HG03558 (cell line): ENCODE data around the gene NPTX1.

Experiments used
- ATAC-seq: cut with Tn5 transposase; IDR thresholded peaks from one replicate; pipeline ENCODE4 v1.9.1; 2021; ENCODE audit warnings: moderate number of reproducible peaks; ENCODE audit not compliant: unreplicated experiment; ENCODE audit errors: extremely low read depth

The NPTX1 gene

DNA sequence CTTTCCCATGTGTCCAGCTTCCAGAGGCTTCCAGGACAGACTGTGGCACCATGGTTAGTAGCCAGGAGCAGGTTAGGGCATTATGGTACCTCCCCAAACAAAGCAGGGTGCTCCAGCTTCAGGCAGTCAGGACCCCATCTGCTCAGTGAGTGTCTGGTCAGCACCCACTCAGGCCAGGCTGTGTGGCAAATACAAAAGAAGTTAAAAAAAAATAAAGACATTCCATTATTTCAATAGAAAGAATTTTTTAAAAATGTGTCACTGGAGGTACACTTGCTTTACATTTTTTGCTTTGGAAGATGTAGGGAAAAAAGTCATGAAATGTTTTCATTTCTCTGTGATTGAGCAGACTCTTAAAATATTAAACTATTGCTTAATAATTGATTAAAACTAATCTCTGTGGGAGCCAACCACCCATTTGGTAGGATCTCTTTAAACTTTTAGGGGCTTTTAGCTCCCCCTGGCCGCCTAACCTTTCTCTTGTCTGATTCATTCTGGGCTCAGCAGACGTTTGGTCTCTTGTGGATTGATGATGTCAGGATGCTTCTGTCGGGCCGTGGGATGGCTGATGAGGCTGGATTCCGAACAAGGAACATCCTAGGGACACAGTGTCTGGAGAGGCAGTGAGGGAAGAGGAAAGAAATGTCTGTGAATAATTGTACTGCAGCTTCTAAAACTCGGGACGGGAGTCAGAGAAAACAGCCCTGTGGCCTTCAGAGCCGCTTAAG, 28.4 kb upstream of the NPTX1 start:
- no peak for ATAC-seq

DNA sequence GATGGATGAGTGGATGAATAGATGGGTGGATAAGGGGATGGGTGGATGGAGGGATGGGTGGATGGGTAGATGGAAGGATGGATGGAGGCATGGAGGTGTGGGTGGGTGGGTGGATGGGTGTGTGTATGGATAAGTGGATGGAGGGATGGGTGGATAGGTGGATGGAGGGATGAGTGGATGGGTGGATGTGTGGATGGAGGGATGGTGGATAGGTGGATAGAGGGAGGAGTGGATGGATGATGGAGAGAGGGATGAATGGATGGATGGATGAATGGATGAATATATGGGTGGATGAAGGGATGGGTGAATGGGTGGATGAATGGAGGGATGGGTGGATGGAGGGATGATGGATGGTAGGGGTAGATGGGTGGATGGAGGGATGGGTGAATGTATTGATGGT, 27.5 kb upstream of the NPTX1 start:
- no peak for ATAC-seq

DNA sequence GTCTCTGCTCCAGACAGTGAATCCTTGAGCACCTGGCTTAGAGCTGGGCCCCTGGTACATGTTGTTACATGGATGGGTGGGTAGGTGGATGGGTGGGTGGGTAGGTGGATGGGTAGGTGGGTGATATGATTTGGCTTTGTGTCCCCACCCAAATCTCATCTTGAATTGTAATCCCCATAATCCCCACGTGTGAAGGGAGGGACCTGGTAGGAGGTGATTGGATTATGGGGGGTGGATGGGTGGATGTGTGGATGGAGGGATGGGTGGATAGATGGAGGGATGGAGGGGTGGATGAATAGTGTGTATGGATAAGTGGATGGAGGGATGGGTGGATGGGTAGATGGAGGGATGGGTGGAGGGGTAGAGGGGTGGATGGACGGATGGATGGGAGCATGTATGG, 26.6 kb upstream of the NPTX1 start:
- no peak for ATAC-seq

DNA sequence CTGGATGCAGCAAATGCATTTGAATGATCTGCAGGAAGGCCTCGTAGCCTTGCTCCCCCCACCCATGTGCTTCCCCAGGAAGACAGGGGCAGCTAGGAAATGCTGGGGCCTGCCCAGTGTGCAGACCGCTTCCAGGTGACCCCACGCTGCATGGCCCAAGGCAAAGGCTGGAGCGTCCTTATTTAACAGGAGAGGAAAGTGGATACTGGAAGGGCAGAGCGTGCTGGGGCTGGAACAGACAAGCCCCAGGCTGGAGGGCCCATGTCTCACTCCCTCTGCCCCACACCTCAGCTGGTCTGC, 26.1 kb upstream of the NPTX1 start:
- ATAC-seq, result no peak

DNA sequence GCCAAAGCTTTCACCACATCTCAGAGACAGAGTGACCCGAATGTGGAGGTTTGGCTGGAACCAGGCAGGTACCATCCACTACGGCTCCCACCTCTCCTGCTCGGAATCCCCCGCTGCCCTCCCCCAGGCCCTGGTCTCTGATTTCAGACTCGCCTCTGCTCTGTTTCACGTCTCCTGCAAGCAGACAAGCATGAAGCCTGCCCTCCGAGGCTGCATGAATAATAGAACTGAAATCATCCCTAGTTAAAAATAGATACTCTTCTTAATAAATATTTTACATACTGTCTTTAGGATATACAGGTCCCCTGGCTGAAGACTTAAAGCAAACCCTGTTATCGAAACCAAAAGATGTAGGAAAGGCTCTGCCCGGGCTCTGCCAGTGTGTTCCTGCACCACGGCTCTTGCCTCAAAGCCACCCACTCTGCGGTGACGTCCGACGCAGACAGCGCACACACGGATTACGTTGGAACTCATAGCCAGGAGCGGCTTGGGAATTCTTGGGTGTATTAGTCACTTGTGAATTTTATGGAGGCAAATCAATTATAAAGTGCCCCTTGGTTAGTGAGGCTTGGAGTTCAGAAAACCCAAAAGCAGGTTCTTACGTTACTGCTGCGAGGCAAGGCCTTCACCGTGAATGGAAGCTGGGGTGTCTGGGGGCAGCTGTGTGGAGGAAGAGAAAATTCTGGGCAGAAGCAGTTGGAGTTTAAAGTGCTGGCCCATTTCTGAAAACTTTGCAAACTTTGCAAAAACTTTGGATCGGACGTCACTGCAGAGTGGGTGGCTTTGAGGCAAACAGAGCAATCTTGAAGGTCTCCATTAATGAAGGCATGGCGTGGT, 25.6 kb upstream of the NPTX1 start:
- ATAC-seq, result no peak

DNA sequence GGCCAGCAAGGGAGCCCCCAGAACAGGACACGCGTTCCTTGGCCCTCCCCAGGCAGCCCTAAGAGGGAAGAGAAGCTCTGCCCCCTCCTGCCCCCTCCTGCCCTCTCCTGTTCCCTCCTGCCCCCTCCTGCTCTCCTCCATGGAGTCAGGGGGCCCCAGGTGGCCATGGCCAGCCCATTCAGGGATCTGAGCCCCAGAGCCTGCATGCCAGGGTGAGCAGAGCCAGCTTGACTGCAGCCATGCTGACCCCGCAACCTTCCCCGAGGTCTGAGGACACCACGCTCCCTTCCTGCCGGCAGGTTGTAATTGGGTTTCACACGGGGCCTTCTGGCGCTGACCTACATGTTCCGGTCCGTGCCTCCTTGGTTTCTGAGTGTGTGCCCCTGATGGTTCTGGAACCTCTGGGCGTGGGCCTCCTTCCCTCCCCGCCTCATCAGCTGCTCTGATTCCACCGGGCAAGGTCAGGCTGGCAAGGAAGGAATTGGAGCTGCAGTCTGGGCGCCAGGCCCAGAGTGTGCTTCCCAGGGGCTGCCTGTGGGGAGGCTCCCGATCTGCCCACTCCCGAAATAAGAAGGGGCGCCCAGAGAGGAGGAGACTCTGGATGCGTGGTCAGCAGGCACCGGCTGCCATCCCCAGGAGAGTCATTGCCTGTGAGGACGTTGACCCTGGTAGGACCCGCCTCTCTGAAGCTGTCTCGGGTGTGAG, 23.7 kb upstream of the NPTX1 start:
- ATAC-seq, result no peak

DNA sequence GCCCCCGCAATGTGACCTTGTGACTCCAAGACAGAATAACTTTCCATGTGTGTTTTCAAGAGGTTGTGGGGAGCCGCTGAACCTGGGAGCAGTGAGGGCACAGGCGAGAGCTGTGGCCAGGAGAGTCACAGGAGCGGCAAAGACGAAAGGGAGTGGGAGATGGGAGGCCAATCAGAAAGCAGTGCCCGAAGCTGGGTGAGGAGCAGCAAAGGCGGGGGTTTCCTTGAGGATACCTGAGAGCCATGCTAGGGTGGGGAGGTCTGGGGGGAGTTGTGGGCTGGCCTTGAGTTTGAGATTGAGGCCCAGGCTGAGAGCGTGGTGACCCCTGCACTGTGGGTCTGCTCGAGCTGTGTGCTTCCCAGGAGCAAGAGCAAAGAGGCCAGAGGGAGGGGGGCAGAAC, 23.2 kb upstream of the NPTX1 start:
- no peak for ATAC-seq

DNA sequence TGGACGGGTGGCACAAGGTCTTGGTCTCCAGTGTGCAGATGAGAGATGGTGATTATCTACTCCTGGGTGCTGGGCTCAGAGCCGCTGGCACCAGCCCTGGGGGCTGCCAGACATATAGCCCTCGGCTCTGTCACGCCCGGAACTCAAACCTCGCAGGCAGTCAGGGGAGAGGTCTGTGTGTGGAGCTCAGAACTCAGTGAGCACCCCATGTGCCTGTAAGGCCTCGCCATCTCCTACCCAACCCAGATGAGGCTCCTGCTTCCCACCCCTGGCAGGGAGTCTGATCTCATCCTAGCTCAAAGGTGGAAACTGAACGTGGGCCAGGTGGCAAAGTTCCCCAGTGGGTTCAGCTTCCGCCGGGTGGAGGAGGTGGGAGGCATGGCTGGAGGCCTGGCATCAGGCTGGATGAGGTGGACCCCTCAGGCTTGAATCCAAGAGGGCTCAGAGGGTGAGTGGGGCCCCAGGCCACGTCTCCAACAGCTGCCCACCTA, 22.6 kb upstream of the NPTX1 start:
- ATAC-seq, result no peak

DNA sequence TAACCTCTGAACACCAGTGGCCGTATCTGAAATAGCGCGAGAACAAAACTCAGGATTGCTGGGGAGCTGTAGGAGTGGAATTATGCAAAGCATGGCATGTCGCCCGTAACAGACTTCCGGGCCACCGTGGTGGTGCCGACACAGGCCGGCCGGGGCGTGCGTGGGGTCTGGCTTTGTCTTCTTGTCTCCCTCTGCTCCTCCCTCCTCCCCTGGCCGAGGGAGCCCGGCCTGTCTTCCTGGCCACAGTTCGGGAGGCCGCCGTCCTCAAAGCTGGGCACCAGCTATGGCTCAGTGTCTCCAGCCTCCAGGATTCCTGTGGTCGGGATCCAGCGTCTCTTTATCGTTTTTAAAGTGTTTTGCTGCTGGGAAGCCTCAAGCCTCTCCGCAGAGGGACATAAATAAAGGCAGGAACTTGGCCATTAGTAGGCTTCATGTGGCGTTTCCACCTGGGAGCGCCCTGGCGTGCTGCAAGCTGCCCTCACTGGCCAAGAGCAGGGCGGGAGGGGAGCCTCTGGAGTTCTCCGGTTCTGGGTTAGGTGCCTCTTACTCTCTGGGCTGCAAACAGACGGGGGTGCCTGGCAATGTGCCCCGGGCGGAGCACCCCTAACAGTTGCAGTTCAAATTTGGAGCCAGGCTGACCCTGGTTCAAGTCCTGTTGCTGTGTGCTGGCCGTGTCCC, 22.0 kb upstream of the NPTX1 start:
- no peak for ATAC-seq

DNA sequence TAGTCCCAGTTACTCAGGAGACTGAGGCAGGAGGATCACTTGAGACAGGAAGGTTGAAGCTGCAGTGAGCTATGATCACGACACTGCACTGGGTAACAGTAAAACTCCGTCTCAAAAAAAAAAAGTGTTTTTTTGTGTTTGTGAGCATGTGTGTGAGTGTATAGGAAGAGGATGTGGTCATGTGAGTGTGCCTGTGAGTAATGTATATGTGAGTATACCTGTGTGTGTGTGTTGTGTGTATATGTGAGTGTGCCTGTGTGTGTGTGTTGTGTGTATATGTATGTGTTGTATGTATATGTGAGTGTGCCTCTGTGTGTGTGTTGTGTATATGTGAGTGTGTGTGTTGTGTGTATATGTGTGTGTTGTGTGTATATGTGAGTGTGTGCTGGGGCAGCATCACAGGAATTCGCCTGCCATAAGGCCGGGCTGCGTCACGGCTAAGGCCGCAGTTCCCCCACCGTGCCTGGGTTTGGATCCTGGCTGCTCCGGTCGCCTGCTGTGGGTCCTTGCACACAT, 21.4 kb upstream of the NPTX1 start:
- no peak for ATAC-seq

DNA sequence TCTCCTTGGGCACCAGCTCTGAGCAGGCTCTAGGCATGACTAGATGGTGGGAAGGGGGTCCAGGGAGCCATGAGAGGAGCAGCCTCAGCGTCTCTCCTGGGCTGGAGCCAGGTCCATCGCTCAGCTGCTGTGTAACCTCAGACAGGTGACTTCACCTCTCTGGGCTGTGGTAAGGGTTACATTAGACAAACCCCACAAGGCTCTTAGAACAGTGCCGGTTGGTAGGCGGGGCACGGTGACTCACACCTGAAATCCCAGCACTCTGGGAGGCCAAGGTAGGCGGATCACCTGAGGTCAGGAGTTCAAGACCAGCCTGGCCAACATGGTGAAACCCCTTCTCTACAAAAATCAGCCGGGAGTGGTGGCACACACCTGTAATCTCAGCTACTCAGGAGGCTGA, 18.1 kb upstream of the NPTX1 start:
- no peak for ATAC-seq

DNA sequence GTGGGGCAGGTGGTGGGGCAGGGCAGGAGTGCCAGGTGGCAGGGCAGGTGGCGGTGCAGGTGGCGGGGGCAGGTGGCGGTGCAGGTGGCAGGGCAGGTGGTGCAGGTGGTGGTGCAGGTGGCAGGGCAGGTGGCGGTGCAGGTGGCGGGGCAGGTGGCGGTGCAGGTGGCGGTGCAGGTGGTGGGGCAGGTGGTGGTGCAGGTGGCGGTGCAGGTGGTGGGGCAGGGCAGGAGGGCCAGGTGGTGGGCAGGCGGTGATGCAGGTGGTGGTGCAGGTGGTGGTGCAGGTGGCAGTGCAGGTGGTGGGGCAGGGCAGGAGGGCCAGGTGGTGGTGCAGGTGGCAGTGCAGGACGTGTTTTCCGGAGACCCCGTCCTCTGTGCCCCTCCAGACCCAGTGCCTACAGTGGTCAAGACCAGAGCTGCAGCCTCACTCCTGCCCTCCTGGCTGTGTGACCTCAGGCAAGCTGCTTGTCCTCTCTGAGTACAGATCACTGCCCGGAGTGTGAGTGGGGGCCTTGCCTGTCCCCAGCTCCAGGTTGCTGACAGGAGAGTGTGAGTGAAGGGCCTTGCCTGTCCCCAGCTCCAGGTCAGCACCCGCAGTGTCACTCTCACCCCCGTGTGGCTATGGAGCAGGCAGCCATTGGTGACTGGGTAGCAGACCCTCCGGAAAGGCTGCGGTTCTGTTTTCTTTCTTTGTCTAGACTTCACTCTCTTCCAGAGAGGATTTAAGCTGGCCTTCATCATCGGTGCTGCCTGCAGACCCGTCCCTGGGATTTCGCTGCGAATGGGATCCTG, 16.1 kb upstream of the NPTX1 start:
- ATAC-seq, result no peak

DNA sequence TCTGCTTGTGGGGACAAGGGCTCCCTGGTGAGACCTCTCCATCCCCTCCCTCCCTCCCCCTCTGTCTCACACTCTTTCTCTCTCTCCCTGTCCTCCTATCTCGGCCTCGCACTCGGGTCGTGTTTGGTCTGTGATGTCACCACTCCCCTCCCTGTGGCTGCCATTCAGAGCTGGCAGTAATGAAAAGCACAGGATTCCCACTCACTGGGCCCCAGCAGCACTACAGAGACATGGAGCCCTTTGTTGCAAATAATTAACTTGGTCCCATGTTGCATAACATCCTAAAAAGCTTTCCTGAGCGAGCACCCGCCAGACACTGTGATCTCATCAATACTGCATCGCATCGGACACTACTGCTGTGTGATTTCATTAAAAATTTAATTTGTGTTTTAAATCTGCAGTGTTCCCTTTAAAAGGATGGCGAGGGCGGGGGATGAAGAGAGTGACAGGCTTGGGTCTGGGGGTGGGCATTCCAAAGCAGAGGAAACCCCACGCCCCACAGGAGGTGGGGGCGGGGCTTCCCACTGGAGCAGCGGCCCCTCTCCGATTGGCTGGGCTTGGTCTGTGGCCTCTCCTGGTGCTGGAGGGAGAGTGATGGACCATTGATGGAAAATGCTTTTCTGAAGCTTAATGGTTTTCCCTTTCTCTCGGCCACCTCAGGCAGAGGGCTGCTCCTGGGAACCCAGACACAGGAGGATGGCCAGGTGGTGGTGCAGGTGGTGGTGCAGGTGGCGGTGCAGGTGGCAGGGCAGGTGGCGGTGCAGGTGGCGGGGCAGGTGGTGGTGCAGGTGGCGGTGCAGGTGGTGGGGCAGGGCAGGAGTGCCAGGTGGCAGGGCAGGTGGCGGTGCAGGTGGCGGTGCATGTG, 15.3 kb upstream of the NPTX1 start:
- no peak for ATAC-seq

DNA sequence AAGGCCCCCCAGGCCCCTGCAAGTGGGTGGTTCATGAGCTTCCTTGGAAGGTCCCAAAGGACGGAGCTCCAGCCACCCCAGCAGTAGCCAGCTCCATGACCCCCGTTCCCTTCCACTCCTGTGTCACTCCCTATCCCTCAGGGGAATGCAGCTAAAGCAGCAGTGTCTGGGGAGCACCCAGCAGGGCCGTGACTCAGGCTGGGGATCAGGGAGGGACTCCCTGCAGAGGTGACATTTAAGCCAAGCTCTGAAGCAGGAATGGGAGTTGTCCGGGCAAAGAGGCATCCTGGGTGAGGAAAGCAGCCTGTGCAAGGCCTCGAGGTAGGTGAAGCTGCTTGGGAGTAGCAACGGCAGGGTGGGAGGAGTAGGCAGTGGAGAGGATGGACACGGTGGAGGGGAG, 11.1 kb upstream of the NPTX1 start:
- no peak for ATAC-seq

DNA sequence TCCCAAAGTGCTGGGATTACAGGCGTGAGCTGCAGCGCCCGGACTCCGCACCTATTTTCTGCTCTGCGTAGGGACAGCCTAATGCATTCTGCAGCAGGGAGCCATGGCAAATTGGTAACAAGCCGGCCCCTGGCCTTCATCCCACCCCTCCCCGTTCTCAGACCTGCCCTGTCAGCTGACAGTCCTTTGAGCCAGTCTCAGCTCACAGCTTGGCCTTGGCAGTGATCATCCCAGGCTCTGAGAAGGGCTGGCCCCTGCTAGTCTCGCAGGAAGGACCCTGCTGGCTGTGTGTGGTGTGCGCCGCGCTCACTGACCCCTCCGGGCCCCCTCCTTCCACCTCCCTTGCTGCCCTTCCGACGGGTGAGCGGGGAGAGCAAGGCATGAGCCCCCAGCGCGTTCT, 10.3 kb upstream of the NPTX1 start:
- ATAC-seq, result no peak

DNA sequence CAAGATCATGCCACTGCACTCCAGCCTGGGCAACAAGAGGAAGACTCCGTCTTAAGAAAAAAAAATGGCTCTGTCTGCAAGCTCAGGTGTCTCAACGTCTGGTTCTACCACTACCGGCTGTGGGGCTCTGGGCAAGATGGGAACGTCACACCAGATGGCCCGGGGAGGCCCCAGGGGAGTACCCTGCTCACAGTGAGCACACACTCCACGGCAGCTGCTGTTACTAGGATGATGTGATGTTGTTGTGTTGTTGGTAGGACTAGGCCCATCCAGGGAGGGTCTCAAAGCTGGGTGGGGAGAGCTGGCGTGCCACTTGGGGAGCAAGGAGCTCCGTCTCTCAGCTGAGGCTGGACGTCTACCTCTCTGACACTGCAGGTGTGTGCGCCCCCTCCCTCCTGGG, 9.4 kb upstream of the NPTX1 start:
- no peak for ATAC-seq

DNA sequence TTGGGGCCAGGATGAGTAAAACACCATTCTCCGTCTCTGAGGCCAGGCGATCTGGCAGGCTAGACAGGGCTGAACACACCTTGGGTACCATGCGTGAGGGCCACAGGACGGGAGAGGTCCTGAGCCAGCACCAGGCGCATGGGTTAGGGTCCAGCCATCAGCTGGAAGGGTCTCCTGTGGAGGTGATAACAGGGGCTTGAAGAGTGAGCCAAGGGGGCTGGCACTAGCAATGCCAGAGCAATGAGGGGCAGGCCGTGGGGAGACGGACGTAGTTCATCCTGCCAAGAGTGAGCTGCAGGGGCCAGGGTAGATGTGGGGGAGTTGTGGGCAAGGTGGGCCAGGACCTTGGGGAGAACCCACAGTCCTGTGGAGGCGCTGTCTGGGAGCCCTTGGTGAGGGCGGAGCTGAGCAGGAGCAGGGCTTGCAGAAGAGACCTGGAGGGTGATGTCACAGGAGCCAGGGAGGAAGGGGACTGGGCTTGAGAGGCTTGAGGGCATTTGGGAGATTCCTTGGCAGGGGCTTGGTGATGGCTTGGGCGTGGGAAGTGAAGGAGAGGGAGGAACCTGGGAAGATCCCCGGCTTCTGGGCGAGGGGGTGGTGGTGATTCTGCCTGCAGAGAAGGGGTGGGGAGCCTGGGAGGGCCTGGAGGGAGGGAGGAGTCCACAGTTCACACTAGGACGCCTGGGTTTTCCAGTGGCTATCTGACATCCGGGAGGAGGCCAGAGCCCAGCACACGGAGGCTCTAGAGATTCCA, 6.3 kb upstream of the NPTX1 start:
- no peak for ATAC-seq

DNA sequence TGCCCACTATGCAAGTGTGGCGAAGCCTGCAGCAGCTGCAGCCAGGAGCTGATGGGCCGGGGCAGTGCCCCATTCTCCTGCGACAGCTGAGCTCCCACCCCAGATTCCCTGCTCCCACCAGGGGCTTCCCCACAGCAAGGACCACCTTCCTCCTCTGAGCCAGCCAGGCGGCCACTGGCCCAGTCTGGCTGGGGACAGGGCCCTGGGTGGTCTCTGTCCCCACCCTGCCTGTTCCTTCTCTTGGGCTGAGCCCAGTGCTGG, 5.6 kb upstream of the NPTX1 start:
- no peak for ATAC-seq
